GM18867 (cell line): ENCODE data around the gene HOXA11.

Experiments
- ATAC-seq: cut with Tn5 transposase; IDR thresholded peaks from one replicate; pipeline ENCODE4 v1.9.1; 2021; ENCODE audit warnings: mild to moderate bottlenecking, moderate library complexity; ENCODE audit not compliant: unreplicated experiment

HOXA11 gene

GRCh38 chr7:27171325-27171636, 13.8 kb downstream of the HOXA11 start:
- no peak for ATAC-seq

GRCh38 chr7:27170426-27171324, 14.4 kb downstream of the HOXA11 start:
- ATAC-seq: no peak

GRCh38 chr7:27169658-27170425, 15.2 kb downstream of the HOXA11 start:
- no peak for ATAC-seq

- no peak for ATAC-seq
These were observed 16.6 kb downstream of the HOXA11 start for GRCh38 chr7:27168265-27168947.

GRCh38 chr7:27167916-27168264, 17.1 kb downstream of the HOXA11 start:
- ATAC-seq: no peak

GRCh38 chr7:27166531-27167505, 18.2 kb downstream of the HOXA11 start:
- ATAC-seq: no peak

- ATAC-seq: no peak
These were observed 19.0 kb downstream of the HOXA11 start for GRCh38 chr7:27165996-27166530.

GRCh38 chr7:27165089-27165995, 19.7 kb downstream of the HOXA11 start, which contains the start of gene HOXA9:
Gene HOXA9 (minus strand): TSS chr7:27165537. CDS start chr7:27165457, 80 bp downstream.
- ATAC-seq: no peak

GRCh38 chr7:27164367-27165088, 20.5 kb downstream of the HOXA11 start:
- no peak for ATAC-seq

- no peak for ATAC-seq
These were observed 21.0 kb downstream of the HOXA11 start for GRCh38 chr7:27164045-27164366.

- ATAC-seq: no peak
These were observed 21.6 kb downstream of the HOXA11 start for GRCh38 chr7:27163288-27164044.

GRCh38 chr7:27162561-27163287, 22.3 kb downstream of the HOXA11 start:
- no peak for ATAC-seq

GRCh38 chr7:27161721-27162560, 23.1 kb downstream of the HOXA11 start:
- no peak for ATAC-seq

- ATAC-seq: no peak
These were observed 23.8 kb downstream of the HOXA11 start for GRCh38 chr7:27161214-27161720.

GRCh38 chr7:27160546-27161213, 24.4 kb downstream of the HOXA11 start:
- ATAC-seq: peak; percentile 67

- ATAC-seq: peak; percentile 14
These were observed 24.9 kb downstream of the HOXA11 start for GRCh38 chr7:27160145-27160545.
